GM06990 (cell line): Measurements from ENCODE around the gene ABCA4.

Experiments
- DNase-seq: peaks from one replicate; pipeline ENCODE4 v3.0.0-alpha.2; 2011; ENCODE audit not compliant: insufficient read length; ENCODE audit errors: extremely low read depth
- H3K27me3 ChIP-seq: replicated peaks from 2 replicates; pipeline ENCODE4 v1.6.0; 2011; ENCODE audit warnings: low read length; ENCODE audit not compliant: control insufficient read depth, insufficient read depth
- H3K36me3 ChIP-seq: 2 replicates; pipeline ENCODE4 v1.5.1; 2011; ENCODE audit warnings: low read length; ENCODE audit not compliant: control insufficient read depth, insufficient read depth
- H3K4me3 ChIP-seq: replicated peaks from 2 replicates; pipeline ENCODE4 v1.5.1; 2011; ENCODE audit warnings: low read depth, mild to moderate bottlenecking, control low read depth, low read length
- TF ChIP-seq, protein P1 (sequence below): IDR thresholded peaks from 2 replicates; pipeline ENCODE4 v1.5.1; 2011; ENCODE audit warnings: low read length, control low read depth, mild to moderate bottlenecking, inconsistent platforms; ENCODE audit not compliant: insufficient read depth, poor library complexity, severe bottlenecking

The ABCA4 gene

DNA sequence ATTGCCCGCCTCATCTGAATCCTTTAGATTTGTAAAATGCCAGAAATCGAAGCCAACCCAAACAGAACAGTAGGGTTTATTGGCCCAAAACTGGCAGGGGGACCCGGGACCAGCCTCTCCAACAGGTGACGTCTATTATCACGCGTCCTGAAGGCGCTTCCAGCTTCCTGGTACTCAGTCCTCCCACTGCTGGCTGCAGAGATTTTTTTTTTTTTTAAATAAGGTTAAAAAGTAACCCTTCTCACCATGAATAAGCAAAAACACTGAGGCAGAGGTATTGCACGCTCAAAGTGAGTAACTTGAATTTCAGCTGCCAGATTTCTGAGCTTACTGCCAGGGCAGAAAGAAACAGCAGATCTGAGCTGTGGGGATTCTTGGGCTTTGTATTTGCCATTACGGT is 157.4 kb downstream of the ABCA4 start:
- TF ChIP-seq, protein P1, sequence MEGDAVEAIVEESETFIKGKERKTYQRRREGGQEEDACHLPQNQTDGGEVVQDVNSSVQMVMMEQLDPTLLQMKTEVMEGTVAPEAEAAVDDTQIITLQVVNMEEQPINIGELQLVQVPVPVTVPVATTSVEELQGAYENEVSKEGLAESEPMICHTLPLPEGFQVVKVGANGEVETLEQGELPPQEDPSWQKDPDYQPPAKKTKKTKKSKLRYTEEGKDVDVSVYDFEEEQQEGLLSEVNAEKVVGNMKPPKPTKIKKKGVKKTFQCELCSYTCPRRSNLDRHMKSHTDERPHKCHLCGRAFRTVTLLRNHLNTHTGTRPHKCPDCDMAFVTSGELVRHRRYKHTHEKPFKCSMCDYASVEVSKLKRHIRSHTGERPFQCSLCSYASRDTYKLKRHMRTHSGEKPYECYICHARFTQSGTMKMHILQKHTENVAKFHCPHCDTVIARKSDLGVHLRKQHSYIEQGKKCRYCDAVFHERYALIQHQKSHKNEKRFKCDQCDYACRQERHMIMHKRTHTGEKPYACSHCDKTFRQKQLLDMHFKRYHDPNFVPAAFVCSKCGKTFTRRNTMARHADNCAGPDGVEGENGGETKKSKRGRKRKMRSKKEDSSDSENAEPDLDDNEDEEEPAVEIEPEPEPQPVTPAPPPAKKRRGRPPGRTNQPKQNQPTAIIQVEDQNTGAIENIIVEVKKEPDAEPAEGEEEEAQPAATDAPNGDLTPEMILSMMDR, result no peak
- no peak for DNase-seq
- Histone ChIP-seq H3K27me3 (no peaks in the 10 kb centered on the region; the same call in 1 of the 2 replicates), H3K36me3 (no peaks in the 10 kb centered on the region), H3K4me3 (no peak overlapping the region)

DNA sequence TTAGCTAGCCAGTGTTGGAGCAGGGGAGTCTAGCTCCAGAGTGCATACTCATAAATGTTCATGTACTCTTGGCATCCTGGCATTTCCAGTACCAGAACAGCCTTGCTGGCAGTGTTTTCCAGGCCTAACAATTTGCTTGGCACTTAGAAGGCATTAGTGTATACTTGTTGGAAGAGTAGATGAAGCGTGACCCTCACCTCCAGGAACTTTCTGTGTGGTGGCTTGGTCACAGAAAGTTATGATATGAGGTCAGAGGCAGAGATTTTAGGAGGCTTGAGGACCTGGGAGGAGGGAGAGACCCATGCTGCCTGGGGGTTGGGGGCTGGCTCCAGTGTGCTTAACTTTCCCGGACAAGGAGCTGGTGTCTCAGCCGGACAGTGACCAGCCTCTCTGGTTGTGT is 159.0 kb downstream of the ABCA4 start:
- no peak for DNase-seq

DNA sequence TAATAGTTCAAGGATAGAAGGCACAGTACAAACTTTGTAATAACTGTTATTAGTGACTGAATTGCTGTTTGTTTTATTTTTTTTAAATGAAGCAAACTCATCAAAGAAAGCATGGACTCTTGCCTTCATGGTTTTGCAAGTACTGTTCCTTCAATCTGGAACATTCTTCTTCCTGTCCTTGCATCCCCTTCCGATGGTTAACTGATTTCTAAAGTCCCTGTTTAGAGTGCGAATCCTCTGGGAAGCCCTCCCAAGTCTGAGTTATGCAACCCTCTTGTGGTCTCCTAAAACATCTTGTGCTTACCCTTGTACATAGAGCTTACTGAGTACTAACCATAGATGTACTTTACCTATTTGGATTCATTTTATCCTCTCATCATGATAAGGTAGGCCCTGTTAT is 159.5 kb downstream of the ABCA4 start:
- no peaks in the 10 kb centered on the region; the same call in 1 of the 2 replicates for H3K27me3 ChIP-seq
- no peaks in the 10 kb centered on the region for H3K36me3 ChIP-seq
- no peak overlapping the region for H3K4me3 ChIP-seq
- DNase-seq, result no peak
- TF ChIP-seq, protein P1, result no peak

More for the DNA sequence above, 159.0 kb downstream of the ABCA4 start:
- H3K4me3 ChIP-seq, result no peak overlapping the region
- H3K36me3 ChIP-seq, result no peaks in the 10 kb centered on the region
- H3K27me3 ChIP-seq, result no peaks in the 10 kb centered on the region; the same call in 1 of the 2 replicates
- TF ChIP-seq, protein P1, result no peak

DNA sequence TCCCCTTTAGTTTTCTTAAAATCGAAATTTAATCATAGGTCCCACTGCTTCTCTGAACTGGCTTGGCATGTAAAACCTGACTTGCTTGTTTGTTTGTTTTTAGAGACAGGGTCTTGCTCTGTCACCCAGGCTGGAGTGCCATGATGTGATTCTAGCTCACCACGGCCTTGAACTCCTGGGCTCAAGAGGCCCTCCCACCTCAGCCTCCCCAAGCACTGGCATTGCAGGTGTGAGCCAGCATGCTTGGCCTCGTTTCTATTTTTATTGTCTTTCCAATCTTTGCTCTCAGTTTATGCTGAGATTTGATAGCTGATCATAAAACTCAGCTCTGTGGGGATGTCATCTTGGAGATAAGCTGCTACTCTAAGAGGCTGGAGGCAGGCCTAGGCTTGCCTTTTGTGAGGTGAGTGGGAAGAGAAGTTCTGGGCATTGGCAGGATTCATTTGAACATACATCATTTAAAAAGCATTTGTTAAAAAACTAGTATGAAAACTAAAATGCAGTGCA is 160.3 kb downstream of the ABCA4 start:
- H3K4me3 ChIP-seq, result no peak overlapping the region
- no peaks in the 10 kb centered on the region for H3K36me3 ChIP-seq
- no peak for DNase-seq
- no peaks in the 10 kb centered on the region; the same call in 1 of the 2 replicates for H3K27me3 ChIP-seq
- TF ChIP-seq, protein P1, result no peak

DNA sequence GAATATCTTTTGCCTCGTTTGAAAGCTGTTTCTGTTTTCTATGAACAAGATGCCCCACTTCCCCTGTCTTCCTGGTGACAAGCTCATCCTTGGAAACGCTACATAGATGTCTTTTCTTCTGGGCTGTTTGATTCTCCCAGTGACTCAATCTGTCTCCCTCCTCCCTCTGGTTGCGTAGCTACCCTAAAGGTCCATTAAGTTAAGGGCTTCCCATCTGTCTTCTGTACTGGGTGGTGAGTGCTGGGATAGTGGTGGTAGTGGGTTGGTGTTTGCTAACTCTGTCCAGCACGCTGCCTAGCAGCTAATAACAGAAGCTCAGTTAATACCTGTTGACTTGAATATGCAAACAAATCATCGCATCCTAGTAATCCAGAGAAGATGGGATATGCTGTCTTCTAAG is 161.5 kb downstream of the ABCA4 start:
- Histone ChIP-seq H3K36me3 (no peaks in the 10 kb centered on the region), H3K4me3 (no peak overlapping the region), H3K27me3 (no peaks in the 10 kb centered on the region; the same call in 1 of the 2 replicates)
- TF ChIP-seq, protein P1, result no peak
- no peak for DNase-seq

DNA sequence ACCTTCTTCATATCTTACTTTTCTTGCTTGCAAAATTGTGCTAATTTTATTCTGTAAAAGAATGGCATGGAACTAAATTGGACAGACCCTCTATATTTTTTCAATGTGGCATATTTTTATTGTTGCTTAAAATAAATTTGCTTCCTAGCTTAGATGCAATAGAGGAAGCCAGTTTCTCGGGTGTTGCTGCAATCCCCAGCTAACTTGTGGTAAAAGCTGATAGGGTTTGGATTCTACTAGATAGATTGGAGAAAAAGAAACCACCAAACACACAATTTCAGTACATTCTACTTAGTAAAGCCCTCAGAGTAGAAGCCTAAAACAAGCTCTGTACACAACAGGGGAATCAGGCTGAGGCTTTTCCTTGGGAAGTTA is 162.2 kb downstream of the ABCA4 start:
- no peak overlapping the region for H3K4me3 ChIP-seq
- TF ChIP-seq, protein P1, result no peak
- no peaks in the 10 kb centered on the region; the same call in 1 of the 2 replicates for H3K27me3 ChIP-seq
- no peak for DNase-seq
- no peaks in the 10 kb centered on the region for H3K36me3 ChIP-seq
